Mesenchymal stem cell (in vitro differentiated cells and primary cell): ENCODE measurements around the gene PELO.
A peak's percentile ranks its signal among the peaks of the same experiment; 100 is the strongest.

Source experiments
- DNase-seq: peaks from one replicate; pipeline ENCODE4 v3.0.0-alpha.2; 2013
- H2AFZ ChIP-seq: one replicate; pipeline ENCODE4 v1.6.1; 2013; ENCODE audit warnings: low read depth, mild to moderate bottlenecking, control low read depth, inconsistent platforms, low read length, moderate library complexity
- H2AK5ac ChIP-seq: 2 replicates; pipeline ENCODE4 v1.6.1; 2013; ENCODE audit warnings: low read length, moderate library complexity, mild to moderate bottlenecking, inconsistent platforms; ENCODE audit not compliant: severe bottlenecking
- H2BK120ac ChIP-seq: one replicate; pipeline ENCODE4 v1.6.1; 2013; ENCODE audit warnings: low read depth, mild to moderate bottlenecking, inconsistent platforms, low read length, moderate library complexity
- H2BK12ac ChIP-seq, 2 experiments: one replicate each; pipeline ENCODE4 v1.6.1; 2013; ENCODE audit warnings: inconsistent platforms in 2 of 2, low read length in 2 of 2, mild to moderate bottlenecking in 2 of 2, moderate library complexity in 2 of 2, control low read depth in 1 of 2
- H2BK15ac ChIP-seq: one replicate; pipeline ENCODE4 v1.6.1; 2013; ENCODE audit warnings: mild to moderate bottlenecking, low read depth, inconsistent platforms; ENCODE audit not compliant: poor library complexity, severe bottlenecking
- H2BK5ac ChIP-seq: 2 replicates; pipeline ENCODE4 v1.6.1; 2013; ENCODE audit warnings: low read depth, mild to moderate bottlenecking, low read length, control low read depth, inconsistent platforms; ENCODE audit not compliant: poor library complexity, severe bottlenecking
- H3K14ac ChIP-seq, 2 experiments: one replicate each; pipeline ENCODE4 v1.6.1; 2013; ENCODE audit warnings: inconsistent platforms in 2 of 2, low read length in 2 of 2, control low read depth in 1 of 2, mild to moderate bottlenecking in 1 of 2, moderate library complexity in 1 of 2
- H3K18ac ChIP-seq, 2 experiments: one replicate each; pipeline ENCODE4 v1.6.1; 2013; ENCODE audit warnings: inconsistent platforms in 2 of 2, low read length in 2 of 2, control low read depth in 1 of 2, low read depth in 1 of 2, mild to moderate bottlenecking in 1 of 2
- H3K23ac ChIP-seq, 2 experiments: one replicate each; pipeline ENCODE4 v1.6.1; 2013; ENCODE audit warnings: inconsistent platforms in 2 of 2, low read length in 2 of 2, mild to moderate bottlenecking in 2 of 2, moderate library complexity in 2 of 2, control low read depth in 1 of 2
- H3K27ac ChIP-seq: 2 replicates; pipeline ENCODE4 v1.5.1; 2013; ENCODE audit warnings: mild to moderate bottlenecking, moderate library complexity, low read length, control low read depth, inconsistent platforms; ENCODE audit not compliant: poor library complexity, severe bottlenecking
- H3K27me3 ChIP-seq, 2 experiments: 2 replicates each; pipeline versions ENCODE4 v1.6.1 to v1.7.0; 2013; ENCODE audit warnings: low read length in 2 of 2, mild to moderate bottlenecking in 2 of 2, moderate library complexity in 2 of 2, control low read depth in 1 of 2, inconsistent platforms in 1 of 2; ENCODE audit not compliant: control insufficient read depth in 1 of 2, insufficient read depth in 1 of 2
- H3K36me3 ChIP-seq, 2 experiments: 2 replicates each; pipeline versions ENCODE4 v1.6.1 to v1.7.0; 2013; ENCODE audit warnings: low read length in 2 of 2, control low read depth in 1 of 2, inconsistent platforms in 1 of 2, low read depth in 1 of 2, mild to moderate bottlenecking in 1 of 2; ENCODE audit not compliant: insufficient read depth in 2 of 2, control insufficient read depth in 1 of 2
- H3K4ac ChIP-seq, 2 experiments: one replicate each; pipeline ENCODE4 v1.6.1; 2013; ENCODE audit warnings: inconsistent platforms in 2 of 2, low read length in 2 of 2, mild to moderate bottlenecking in 2 of 2, moderate library complexity in 2 of 2, control low read depth in 1 of 2, low read depth in 1 of 2
- H3K4me1 ChIP-seq: 2 replicates; pipeline ENCODE4 v1.6.1; 2013; ENCODE audit warnings: low read depth, low read length, control low read depth; ENCODE audit not compliant: control insufficient read depth, insufficient read depth
- H3K4me2 ChIP-seq: 2 replicates; pipeline ENCODE4 v1.6.1; 2013; ENCODE audit warnings: low read length, mild to moderate bottlenecking, inconsistent platforms; ENCODE audit not compliant: poor library complexity, severe bottlenecking
- H3K4me3 ChIP-seq, 2 experiments: 2 replicates each; pipeline versions ENCODE4 v1.5.1 to v1.7.0; 2013; ENCODE audit warnings: low read length in 2 of 2, mild to moderate bottlenecking in 2 of 2, control low read depth in 1 of 2, low read depth in 1 of 2; ENCODE audit not compliant: insufficient read depth in 1 of 2
- H3K79me1 ChIP-seq: replicated peaks from 2 replicates; pipeline ENCODE4 v1.6.1; 2013; ENCODE audit warnings: mild to moderate bottlenecking, control low read depth, low read length, inconsistent platforms; ENCODE audit not compliant: poor library complexity, severe bottlenecking
- H3K9ac ChIP-seq: 2 replicates; pipeline ENCODE4 v1.7.0; 2013; ENCODE audit warnings: mild to moderate bottlenecking, low read length, moderate library complexity
- H3K9me3 ChIP-seq: 2 replicates; pipeline ENCODE4 v1.7.0; 2013; ENCODE audit warnings: mild to moderate bottlenecking, low read length; ENCODE audit not compliant: control insufficient read depth
- H4K8ac ChIP-seq: one replicate; pipeline ENCODE4 v1.6.1; 2013; ENCODE audit warnings: inconsistent platforms, mild to moderate bottlenecking, low read length, moderate library complexity
- H4K91ac ChIP-seq: one replicate; pipeline ENCODE4 v1.6.1; 2013; ENCODE audit warnings: mild to moderate bottlenecking, low read length, inconsistent platforms
- WGBS: methylation state at CpG from one replicate; pipeline ENCODE4 v1.1.7; 2013; ENCODE audit warnings: mixed read lengths; 5-methylcytosine and 5-hydroxymethylcytosine counted together

Gene PELO

GRCh38 chr5:52808316-52808901, 20.7 kb downstream of the PELO start:
- Histone ChIP-seq H3K4me1 (peaks cover 5% of the 10 kb centered on the region), H2AK5ac (no peak overlapping the region), H4K91ac (no peak overlapping the region), H2BK120ac (no peak overlapping the region), H4K8ac (no peak overlapping the region), H3K14ac (no peak overlapping the region), H3K9ac (no peak overlapping the region), H3K9me3 (no peaks in the 10 kb centered on the region), H3K79me1 (peaks cover 10% of the 10 kb centered on the region), H3K27me3 (no peaks in the 10 kb centered on the region), H3K4ac (peak overlapping the region in 1 of 2 experiments; percentile 41), H2BK15ac (no peak overlapping the region), H3K23ac (no peak overlapping the region), H3K4me3 (no peak overlapping the region), H3K36me3 (peaks cover 0 to 23% of the 10 kb centered on the region in 2 experiments), H2AFZ (no peak overlapping the region), H2BK5ac (no peak overlapping the region), H3K18ac (no peak overlapping the region), H3K4me2 (no peak overlapping the region), H3K27ac (no peak overlapping the region), H2BK12ac (no peak overlapping the region)
- WGBS, result 0% methylated on average over 1 of the region's 2 CpGs
- peak; percentile 50 for DNase-seq

DNA sequence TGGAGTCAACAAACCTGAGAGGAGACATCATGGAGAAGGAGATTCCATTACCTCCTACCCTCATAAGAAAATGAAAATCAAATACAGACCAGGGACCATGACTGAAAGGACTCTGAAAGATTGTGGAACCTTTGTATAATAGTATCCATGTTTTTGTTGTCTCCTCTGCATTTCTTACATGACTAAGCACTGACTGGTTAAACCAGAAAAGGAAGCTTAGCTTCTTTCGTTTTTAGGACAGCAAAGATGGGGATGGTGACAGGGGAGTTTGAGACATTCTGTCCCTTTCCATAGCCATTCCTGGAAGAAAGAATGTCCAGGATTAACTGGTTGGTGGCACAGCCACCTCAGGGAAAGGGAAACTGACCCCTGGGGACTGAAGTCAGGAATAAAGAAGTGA, 22.2 kb downstream of the PELO start:
- H4K8ac ChIP-seq, result no peak overlapping the region
- H3K18ac ChIP-seq, result peak overlapping the region in 1 of 2 experiments; percentile 89
- peak overlapping the region; percentile 97 for H2BK120ac ChIP-seq
- H3K14ac ChIP-seq, result no peak overlapping the region
- H3K4me3 ChIP-seq, result no peak overlapping the region
- peaks cover 12% of the 10 kb centered on the region for H3K79me1 ChIP-seq
- H3K4me2 ChIP-seq, result no peak overlapping the region
- H2BK5ac ChIP-seq, result no peak overlapping the region
- no peaks in the 10 kb centered on the region for H3K27me3 ChIP-seq
- H4K91ac ChIP-seq, result peak overlapping the region; percentile 50
- peak overlapping the region; percentile 70 for H3K9ac ChIP-seq
- DNase-seq, result peak; percentile 76
- H3K36me3 ChIP-seq, result peaks cover 0 to 10% of the 10 kb centered on the region in 2 experiments
- H2BK12ac ChIP-seq, result no peak overlapping the region
- peak overlapping the region in 1 of 2 experiments; percentile 94 for H3K4ac ChIP-seq
- peak overlapping the region; percentile 62 for H3K27ac ChIP-seq
- 0% methylated on average over 1 of the region's 1 CpG for WGBS
- no peak overlapping the region for H2AFZ ChIP-seq
- no peak overlapping the region for H3K23ac ChIP-seq
- no peak overlapping the region for H2BK15ac ChIP-seq
- H2AK5ac ChIP-seq, result peak overlapping the region; percentile 4
- peaks cover 5% of the 10 kb centered on the region for H3K4me1 ChIP-seq
- H3K9me3 ChIP-seq, result no peaks in the 10 kb centered on the region

DNA sequence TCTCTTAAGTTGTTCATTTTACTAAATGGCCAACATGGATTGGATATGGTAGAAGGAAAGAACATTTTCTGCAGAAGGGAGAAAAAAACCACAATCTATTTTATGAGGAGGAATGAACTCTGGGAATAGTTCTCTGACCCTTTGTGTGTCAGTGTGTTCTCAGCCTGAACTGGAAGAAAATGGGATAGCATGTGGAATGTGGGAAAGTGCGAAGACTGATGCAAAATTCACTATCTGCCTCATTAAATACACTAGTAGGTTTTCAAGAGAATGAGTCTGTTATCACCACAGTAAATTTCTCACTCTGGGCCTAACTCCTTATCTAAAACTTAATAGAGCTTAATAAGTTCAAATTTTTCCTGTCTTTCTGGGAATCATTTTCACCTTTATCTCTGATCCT, 22.7 kb downstream of the PELO start:
- no peak overlapping the region for H4K8ac ChIP-seq
- peak overlapping the region; percentile 70 for H3K9ac ChIP-seq
- H3K4me3 ChIP-seq, result no peak overlapping the region
- WGBS, result no CpG with 5 or more reads among the region's 1 CpG
- no peak overlapping the region for H3K18ac ChIP-seq
- no peak overlapping the region for H4K91ac ChIP-seq
- no peak overlapping the region for H3K4ac ChIP-seq
- H2AFZ ChIP-seq, result no peak overlapping the region
- H3K27me3 ChIP-seq, result no peaks in the 10 kb centered on the region
- no peak overlapping the region for H2BK5ac ChIP-seq
- H2BK15ac ChIP-seq, result no peak overlapping the region
- H2BK12ac ChIP-seq, result no peak overlapping the region
- no peaks in the 10 kb centered on the region for H3K9me3 ChIP-seq
- H3K4me2 ChIP-seq, result no peak overlapping the region
- no peak overlapping the region for H2AK5ac ChIP-seq
- H3K36me3 ChIP-seq, result peaks cover 0 to 5% of the 10 kb centered on the region in 2 experiments
- no peak overlapping the region for H3K14ac ChIP-seq
- peaks cover 10% of the 10 kb centered on the region for H3K79me1 ChIP-seq
- H2BK120ac ChIP-seq, result peak overlapping the region; percentile 97
- peaks cover 5% of the 10 kb centered on the region for H3K4me1 ChIP-seq
- peak overlapping the region; percentile 2 for H3K27ac ChIP-seq
- DNase-seq, result no peak
- H3K23ac ChIP-seq, result no peak overlapping the region

- Histone ChIP-seq H2AK5ac (no peak overlapping the region), H2AFZ (no peak overlapping the region), H3K36me3 (no peaks in the 10 kb centered on the region), H3K27me3 (no peaks in the 10 kb centered on the region), H3K4me2 (no peak overlapping the region), H3K14ac (no peak overlapping the region), H4K8ac (no peak overlapping the region), H2BK120ac (no peak overlapping the region), H3K9me3 (no peaks in the 10 kb centered on the region), H2BK15ac (no peak overlapping the region), H3K27ac (peak overlapping the region; percentile 28), H2BK5ac (no peak overlapping the region), H3K23ac (no peak overlapping the region), H3K4ac (no peak overlapping the region), H2BK12ac (no peak overlapping the region), H3K79me1 (peaks cover 10% of the 10 kb centered on the region), H4K91ac (no peak overlapping the region), H3K4me1 (peaks cover 5% of the 10 kb centered on the region), H3K9ac (peak overlapping the region; percentile 70), H3K4me3 (no peak overlapping the region), H3K18ac (no peak overlapping the region)
- DNase-seq, result peak; percentile 86
- no CpG with 5 or more reads among the region's 3 CpGs for WGBS
Measured at GRCh38 chr5:52811067-52811749, 23.5 kb downstream of the PELO start.
